NOMO-1 (cell line): ENCODE data around the gene FAM200B.
"Not testable (repeated sequence)": the region's sequence is repeated elsewhere in the genome, so short reads cannot be mapped to it uniquely, and the experiment has no call there.

Source experiments
- DNase-seq, 2 experiments: peaks; one replicate each; lab custom pipeline; 2025; ENCODE audit not compliant: unreplicated experiment in 2 of 2; lab: John Stamatoyannopoulos, UW

Gene FAM200B

DNA sequence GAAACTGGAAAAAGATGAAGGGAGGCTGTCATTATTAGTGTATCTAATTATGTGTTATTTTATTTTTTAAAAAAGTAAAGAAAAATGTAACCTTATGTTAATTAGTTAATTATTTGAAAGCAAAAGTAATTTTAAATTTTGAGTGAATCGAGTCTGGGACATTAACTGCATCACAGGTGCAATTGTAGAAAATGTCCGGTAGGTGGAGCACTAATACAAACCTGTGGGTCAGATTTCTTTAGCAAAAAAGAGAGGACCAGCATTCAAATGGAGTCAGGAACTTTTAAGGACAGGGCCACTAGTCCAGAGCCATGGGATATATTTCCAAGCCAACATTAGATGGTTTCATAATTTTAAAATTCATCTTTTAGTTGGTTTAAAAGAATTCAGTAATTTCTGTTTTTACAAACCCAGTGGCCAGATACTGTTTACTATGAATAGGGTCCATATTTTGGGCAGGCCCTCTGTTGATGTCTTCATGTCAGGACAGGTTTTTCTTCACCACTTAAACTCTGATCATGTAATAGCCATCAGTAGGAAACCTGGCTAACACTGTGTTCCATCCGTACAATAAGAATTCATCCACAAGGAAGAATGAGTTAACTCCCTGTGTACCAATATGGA lies 48.4 kb downstream of the FAM200B start:
- DNase-seq: peak; percentile 12 to 58

DNA sequence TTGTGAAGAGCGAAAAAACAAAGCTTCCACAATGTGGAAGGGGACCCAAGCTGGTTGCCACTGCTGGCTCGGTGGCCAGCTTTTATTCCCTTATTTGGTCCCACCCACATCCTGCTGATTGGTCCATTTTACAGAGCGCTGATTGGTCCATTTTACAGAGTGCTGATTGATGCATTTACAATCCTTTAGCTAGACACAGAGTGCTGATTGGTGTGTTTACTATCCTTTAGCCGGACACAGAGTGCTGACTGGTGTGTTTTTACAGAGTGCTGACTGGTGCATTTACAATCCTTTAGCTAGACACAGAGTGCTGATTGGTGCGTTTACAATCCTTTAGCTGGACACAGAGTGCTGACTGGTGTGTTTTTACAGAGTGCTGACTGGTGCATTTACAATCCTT lies 51.4 kb downstream of the FAM200B start:
- DNase-seq: not testable (repeated sequence)

DNA sequence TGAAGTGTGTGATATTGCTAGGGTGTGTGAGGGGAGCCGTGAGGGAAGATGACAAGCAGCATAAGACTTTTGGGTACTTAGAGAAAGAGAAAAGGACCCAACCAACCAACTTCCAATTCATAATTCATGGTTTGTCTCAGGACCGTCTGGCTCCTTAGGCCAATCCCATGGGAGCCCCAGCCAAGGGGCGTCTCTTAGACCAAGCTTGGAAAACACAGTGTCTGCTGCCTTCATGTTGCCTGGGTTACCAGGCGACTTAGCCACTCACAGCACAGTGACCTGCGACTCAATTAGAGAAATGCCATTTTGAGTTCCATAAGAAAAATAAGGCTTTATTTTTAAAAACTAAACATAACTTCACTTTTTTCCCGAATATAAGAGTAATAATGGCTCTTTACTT lies 53.9 kb downstream of the FAM200B start:
- no peak for DNase-seq

DNA sequence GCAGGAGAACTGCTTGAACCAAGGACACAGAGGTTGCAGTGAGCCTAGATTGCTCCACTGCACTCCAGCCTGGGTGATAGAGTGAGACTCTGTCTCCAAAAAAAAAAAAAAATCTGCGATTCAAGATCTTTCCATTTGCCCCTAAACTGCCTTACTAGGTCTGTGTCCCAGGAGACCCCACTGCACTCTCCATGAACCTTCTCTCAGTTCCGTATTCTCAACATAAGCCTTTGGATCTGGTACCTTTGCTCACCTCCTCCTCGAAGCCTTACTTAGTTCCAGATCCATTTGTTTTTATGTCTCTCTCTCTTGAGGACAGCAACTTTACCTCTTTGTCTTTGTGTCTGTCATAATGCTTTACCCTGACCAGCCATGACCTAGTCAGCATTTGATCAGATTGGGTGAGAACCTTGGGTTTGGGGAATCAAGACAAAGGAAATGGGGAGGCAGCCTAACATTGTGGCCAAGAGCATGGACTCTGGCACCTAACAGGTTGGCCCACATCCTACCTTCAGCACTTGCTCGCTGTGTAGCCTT lies 55.0 kb downstream of the FAM200B start:
- DNase-seq: no peak

DNA sequence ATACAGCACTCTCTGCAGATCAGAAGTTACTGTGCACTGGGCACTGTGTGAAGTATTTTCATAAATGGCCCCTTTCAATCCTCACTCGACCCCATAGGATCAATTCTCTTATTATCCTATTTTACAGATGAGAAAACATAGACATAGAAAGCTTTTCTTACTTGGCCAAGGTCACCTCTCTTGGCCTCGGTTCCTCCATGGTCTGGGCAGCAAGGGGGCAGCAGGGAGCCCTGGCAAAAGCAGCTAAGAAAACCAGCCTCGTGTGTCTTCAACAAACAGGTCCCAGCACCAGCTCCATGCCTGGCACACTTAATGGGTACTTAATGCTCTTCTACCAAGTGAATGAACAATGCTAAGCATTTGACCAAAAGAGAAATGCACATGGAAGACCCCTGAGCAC lies 55.6 kb downstream of the FAM200B start:
- no peak for DNase-seq

DNA sequence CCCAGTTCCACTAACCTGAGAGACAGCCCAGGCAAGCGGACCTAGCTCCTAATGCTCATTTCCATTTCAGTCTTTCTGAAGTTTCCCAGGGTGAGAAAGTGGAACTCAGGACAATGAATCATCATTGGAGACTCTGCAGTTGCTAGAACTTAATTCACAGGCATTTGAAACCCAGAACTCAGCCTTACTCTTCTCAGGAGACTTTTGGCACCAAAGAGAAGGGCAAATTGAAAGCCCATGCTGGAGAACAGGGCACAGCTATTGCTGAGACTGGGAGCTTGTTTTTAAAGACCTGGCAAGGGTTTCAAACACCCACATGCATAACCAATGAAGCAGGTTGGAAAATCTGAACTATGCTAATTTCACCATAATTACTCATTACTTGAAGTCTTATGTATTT lies 57.2 kb downstream of the FAM200B start:
- no peak for DNase-seq
